Measurements from ENCODE around the gene TALDO1.

TALDO1 gene

DNA sequence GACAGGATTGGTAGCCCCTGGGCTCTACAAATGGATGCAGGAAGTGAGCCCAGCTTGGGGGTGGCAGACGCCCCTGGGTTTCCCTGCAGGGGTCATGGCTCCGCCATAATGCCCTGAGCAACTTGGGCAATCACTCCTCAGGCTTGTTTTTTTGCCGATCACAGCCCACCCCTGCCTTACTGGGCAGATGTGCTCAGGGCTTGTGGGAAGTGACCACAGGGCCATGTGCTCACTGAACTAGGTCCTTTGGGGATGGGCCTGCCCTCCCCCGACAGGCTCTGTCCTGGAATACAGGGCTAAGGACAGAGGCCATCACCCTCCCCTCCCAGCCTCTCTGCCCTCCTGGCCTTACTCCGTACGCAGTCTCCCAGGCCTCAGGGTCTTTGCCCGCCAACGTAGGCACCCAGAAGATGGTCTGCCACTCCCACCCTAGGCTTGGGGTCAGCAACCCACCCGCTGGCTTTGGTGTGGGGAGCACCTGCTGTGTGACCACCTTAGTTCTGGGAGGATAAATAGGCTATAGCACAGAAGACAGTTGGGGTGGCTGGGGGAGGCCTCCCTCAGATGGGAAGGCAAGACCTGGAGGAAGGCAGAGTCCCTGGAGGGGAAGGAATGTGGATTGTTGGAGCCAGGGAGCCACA lies 66.3 kb downstream of the TALDO1 start:
- DNase-seq (ENCODE audit: insufficient read length, low spot score) (no peak), FAIRE-seq (no peak)
